AG10803 (cell line): ENCODE data around the gene PET100.

Experiments
- DNase-seq: peaks from one replicate; pipeline ENCODE4 v3.0.0; 2010; ENCODE audit warnings: low read depth
- H3K4me3 ChIP-seq: 2 replicates; pipeline ENCODE4 v1.5.1; 2011; ENCODE audit warnings: mild to moderate bottlenecking, low read length, control low read depth
- TF ChIP-seq, protein P1 (sequence below): conservative IDR thresholded peaks from 2 replicates; pipeline ENCODE4 v1.5.1; 2011; ENCODE audit warnings: mild to moderate bottlenecking, low read length, control low read depth, inconsistent platforms

The PET100 gene

DNA sequence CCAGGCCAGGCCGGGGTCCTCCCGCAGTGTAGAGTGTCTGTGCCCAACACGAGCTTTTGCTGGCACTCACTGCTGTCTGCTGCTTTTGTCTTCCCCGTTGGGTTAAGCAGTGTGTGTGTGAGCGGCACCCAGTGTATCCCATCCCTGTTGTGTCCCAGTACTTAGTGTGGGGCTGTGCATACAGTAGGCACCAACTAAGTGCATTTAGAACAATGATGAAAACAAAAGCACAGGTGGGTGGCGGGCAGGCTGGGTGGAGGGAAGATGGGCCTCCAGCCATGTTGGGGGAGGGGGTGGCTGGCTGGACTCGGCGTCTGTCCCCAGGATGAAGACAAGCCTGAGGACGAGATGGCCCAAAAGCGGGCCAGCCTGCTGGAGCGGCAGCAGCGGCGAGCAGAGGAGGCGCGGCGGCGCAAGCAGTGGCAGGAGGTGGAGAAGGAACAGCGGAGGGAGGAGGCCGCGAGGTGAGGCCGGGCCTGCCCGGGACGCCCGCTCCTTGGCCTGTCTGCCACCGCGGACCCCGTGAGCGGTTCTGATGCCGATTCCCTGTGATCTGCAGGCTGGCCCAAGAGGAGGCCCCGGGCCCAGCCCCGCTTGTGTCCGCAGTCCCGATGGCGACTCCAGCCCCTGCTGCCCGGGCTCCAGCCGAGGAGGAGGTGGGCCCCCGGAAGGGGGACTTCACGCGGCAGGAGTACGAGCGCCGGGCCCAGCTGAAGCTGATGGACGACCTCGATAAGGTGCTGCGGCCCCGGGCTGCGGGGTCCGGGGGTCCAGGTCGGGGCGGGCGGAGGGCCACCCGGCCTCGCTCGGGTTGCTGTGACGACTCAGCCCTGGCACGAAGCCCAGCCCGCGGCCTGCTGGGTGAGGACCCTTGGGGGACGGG lies 14.5 kb upstream of the PET100 start:
- TF ChIP-seq, protein P1, sequence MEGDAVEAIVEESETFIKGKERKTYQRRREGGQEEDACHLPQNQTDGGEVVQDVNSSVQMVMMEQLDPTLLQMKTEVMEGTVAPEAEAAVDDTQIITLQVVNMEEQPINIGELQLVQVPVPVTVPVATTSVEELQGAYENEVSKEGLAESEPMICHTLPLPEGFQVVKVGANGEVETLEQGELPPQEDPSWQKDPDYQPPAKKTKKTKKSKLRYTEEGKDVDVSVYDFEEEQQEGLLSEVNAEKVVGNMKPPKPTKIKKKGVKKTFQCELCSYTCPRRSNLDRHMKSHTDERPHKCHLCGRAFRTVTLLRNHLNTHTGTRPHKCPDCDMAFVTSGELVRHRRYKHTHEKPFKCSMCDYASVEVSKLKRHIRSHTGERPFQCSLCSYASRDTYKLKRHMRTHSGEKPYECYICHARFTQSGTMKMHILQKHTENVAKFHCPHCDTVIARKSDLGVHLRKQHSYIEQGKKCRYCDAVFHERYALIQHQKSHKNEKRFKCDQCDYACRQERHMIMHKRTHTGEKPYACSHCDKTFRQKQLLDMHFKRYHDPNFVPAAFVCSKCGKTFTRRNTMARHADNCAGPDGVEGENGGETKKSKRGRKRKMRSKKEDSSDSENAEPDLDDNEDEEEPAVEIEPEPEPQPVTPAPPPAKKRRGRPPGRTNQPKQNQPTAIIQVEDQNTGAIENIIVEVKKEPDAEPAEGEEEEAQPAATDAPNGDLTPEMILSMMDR = no peak
- H3K4me3 ChIP-seq = no peak overlapping the region
- no peak for DNase-seq

- no peak overlapping the region for H3K4me3 ChIP-seq
- DNase-seq = no peak
- TF ChIP-seq, protein P1 = no peak
Measured at GRCh38 chr19:7617172-7617571, 12.4 kb upstream of the PET100 start.

- TF ChIP-seq, protein P1 = no peak
- H3K4me3 ChIP-seq = no peak overlapping the region
- no peak for DNase-seq
Measured at GRCh38 chr19:7617735-7618134, 11.9 kb upstream of the PET100 start.

GRCh38 chr19:7618348-7618747 lies 11.2 kb upstream of the PET100 start:
- H3K4me3 ChIP-seq = no peak overlapping the region
- DNase-seq = no peak
- TF ChIP-seq, protein P1 = no peak

GRCh38 chr19:7618771-7619510 lies 10.7 kb upstream of the PET100 start:
- no peak for DNase-seq
- TF ChIP-seq, protein P1 = no peak
- no peak overlapping the region for H3K4me3 ChIP-seq

DNA sequence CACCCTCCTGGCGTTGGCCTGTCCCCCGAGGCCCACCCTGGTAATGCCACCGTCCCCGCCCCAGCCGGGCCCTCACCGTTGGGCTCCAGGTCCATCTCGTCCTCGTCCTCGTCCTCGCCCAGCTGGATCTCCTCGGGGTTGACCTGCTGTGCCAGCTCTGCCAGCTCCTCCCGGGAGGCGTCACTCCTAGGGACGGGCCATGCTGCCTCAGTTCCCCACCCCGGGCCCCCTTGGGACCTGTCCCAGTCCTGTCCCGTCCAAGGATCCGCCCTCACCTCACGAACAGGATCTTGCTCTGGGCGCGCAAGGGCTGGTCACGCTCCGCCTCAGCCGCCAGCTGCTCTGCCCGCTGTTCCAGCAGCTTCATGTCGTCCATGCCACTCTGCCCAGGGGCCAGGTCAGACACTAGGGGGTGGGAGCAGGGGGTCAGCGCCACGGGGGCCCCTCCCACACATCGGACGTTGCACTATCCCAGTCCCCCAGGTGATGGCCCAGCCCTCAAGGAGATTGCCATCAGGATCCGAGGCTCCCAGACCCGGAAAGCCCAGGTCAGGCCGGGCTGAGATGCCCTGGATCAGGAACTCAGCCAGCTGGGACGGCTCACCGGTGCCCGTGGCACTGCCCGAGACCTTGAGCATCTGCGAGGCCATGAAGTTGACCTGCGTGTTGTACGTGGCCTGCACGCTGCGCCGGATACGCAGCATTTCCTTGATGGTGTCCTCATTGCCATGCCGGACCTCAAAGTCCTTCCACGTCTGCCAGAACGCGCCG lies 9.7 kb upstream of the PET100 start:
- no peak for DNase-seq
- TF ChIP-seq, protein P1 = no peak
- H3K4me3 ChIP-seq = no peak overlapping the region
